Lung (tissue), 12 donors: ENCODE data around the gene YEATS2. TPM values are rescaled to one million over a fixed set of nuclear protein-coding genes. Genes with fewer than 3 reads are reported as not detected.

Experiments
- ATAC-seq: fragments of 200-7000 bp; cut with Tn5 transposase; one replicate; pipeline ENCODE4 v1.9.1; 2020; ENCODE audit warnings: moderate number of reproducible peaks; ENCODE audit not compliant: insufficient read depth, low FRiP score
- DNase-seq, 3 donors: peaks; one replicate each; pipeline ENCODE4 v3.0.0-alpha.2; 2013 to 2017
- H3K27ac ChIP-seq, 2 donors: one replicate each; pipeline ENCODE4 v1.5.1; 2013; ENCODE audit warnings: mild to moderate bottlenecking in 2 of 2, moderate library complexity in 2 of 2, control low read depth in 1 of 2, inconsistent platforms in 1 of 2, low read depth in 1 of 2, low read length in 1 of 2
- H3K27me3 ChIP-seq, 3 donors: one replicate each; pipeline ENCODE4 v1.5.1; 2013; ENCODE audit warnings: low read length in 2 of 3; ENCODE audit not compliant: control insufficient read depth in 3 of 3, insufficient read depth in 3 of 3
- H3K36me3 ChIP-seq, 4 donors: one replicate each; pipeline ENCODE4 v1.5.1; 2013; ENCODE audit warnings: low read length in 4 of 4, mild to moderate bottlenecking in 1 of 4, moderate library complexity in 1 of 4; ENCODE audit not compliant: control insufficient read depth in 4 of 4, insufficient read depth in 4 of 4
- H3K4me1 ChIP-seq, 5 donors: one replicate each; pipeline ENCODE4 v1.5.1; 2013; ENCODE audit warnings: low read length in 5 of 5, mild to moderate bottlenecking in 2 of 5, moderate library complexity in 1 of 5; ENCODE audit not compliant: control insufficient read depth in 5 of 5, insufficient read depth in 5 of 5
- H3K4me3 ChIP-seq: one replicate; pipeline ENCODE4 v1.5.1; 2013; ENCODE audit warnings: mild to moderate bottlenecking, control low read depth, moderate library complexity
- H3K9ac ChIP-seq, 2 donors: one replicate each; pipeline ENCODE4 v1.5.1; 2013; ENCODE audit warnings: low read length in 2 of 2, control low read depth in 1 of 2; ENCODE audit not compliant: insufficient read depth in 1 of 2
- H3K9me3 ChIP-seq, 4 donors: one replicate each; pipeline ENCODE4 v1.5.1; 2013; ENCODE audit warnings: low read length in 3 of 4, mild to moderate bottlenecking in 1 of 4, moderate library complexity in 1 of 4; ENCODE audit not compliant: control insufficient read depth in 4 of 4, insufficient read depth in 3 of 4
- WGBS, 2 donors: extraction: QIAGEN DNeasy Blood & Tissue Kit; methylation state at CpG; one replicate each; pipeline ENCODE4 v1.1.7; 2013; 5-methylcytosine and 5-hydroxymethylcytosine counted together
- polyA plus RNA-seq, 2 donors: library from polyadenylated mRNA; stranded (reverse); fragments of 200-250 nt; gene quantifications; one replicate each; pipeline ENCODE4 v1.2.1, GENCODE V29; 2013
- total RNA-seq, 2 donors: library from RNA; depleted of rRNA in 1 of 2; stranded (reverse); fragments of >200 nt in 1 of 2; gene quantifications; one replicate each; pipeline ENCODE4 v1.2.1, GENCODE V29; 2014 to 2021
- TF ChIP-seq, protein P1 (sequence below): IDR thresholded peaks from 2 replicates; pipeline ENCODE4 v1.5.1; 2012; ENCODE audit warnings: mild to moderate bottlenecking; ENCODE audit errors: control extremely low read depth, extremely low read depth
- donor health status: control.
- donor health status: control.
- donor health status: Bipolar disorder and iron deficiency.
- donor health status: healthy.
- donor health status: DM: yes; HTN: yes; CAD: no.

YEATS2 gene
- total and polyA plus RNA-seq, 4 donors: 9.6 to 42.9 (median 18.9) TPM

DNA sequence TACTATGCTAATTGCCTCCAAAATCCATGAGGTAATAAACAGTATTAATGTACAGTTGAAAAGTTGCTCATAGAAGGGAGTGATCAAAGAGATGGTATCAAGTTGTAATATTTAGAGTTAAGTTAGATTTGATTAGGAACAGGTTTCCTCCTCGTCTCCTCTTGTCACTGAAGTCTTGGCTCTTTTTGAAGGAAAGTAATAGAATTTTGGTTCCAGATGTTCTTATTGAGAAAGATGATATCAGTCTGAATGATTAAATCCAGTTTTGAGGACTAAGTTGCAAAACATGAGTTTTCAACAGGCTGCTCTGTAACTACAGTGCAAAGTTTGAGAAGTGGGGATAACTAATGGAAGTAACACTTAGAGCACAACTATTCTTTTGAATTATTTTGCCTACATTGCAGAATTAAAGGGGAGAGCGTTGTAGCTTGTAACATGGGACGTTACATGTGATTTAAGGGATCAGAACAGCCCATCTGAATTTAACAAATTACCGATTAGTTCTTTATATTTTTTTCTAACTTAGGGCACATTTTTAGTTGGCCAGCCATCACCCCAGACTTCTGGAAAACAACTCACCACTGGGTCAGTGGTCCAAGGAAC lies 79.5 kb downstream of the YEATS2 start:
- DNase-seq (no peak), ATAC-seq (no peak)
- Histone ChIP-seq H3K9ac (no peak overlapping the region), H3K9me3 (no peaks in the 10 kb centered on the region), H3K4me1 (no peaks in the 10 kb centered on the region), H3K27me3 (no peaks in the 10 kb centered on the region), H3K27ac (no peak overlapping the region), H3K36me3 (peaks cover 33 to 59% (median 36%) of the 10 kb centered on the region in 4 donors), H3K4me3 (no peak overlapping the region)
- 96 to 97% methylated on average over 4 of the region's 4 CpGs for WGBS, 2 donors
- TF ChIP-seq, protein P1, sequence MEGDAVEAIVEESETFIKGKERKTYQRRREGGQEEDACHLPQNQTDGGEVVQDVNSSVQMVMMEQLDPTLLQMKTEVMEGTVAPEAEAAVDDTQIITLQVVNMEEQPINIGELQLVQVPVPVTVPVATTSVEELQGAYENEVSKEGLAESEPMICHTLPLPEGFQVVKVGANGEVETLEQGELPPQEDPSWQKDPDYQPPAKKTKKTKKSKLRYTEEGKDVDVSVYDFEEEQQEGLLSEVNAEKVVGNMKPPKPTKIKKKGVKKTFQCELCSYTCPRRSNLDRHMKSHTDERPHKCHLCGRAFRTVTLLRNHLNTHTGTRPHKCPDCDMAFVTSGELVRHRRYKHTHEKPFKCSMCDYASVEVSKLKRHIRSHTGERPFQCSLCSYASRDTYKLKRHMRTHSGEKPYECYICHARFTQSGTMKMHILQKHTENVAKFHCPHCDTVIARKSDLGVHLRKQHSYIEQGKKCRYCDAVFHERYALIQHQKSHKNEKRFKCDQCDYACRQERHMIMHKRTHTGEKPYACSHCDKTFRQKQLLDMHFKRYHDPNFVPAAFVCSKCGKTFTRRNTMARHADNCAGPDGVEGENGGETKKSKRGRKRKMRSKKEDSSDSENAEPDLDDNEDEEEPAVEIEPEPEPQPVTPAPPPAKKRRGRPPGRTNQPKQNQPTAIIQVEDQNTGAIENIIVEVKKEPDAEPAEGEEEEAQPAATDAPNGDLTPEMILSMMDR: no peak

DNA sequence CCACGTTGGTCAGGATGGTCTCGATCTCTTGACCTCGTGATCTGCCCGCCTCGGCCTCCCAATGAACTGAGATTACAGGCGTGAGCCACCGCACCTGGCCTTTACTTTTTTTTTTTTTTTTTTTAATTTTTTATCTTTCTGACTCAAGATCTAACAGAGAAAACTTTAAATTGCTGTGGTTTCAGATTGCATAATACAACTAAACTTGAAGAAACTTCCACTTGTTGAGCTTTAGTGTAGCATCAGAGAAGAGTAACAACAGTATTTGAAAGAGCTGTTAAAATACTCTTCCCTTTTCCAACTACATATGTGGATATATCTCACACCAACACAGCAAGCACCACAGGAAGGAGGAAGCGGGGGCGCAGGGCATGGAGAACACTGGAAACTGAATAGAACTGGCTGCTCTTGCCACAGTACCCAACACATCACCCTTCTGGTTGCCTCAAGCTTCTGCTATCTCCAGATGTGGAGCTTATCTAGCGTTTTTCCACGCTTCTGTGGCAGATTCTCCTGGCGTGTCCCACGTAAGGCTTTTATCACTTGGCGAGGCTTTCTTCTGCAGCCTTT lies 82.4 kb downstream of the YEATS2 start:
- no peaks in the 10 kb centered on the region for H3K4me1 ChIP-seq
- H3K27ac ChIP-seq: no peak overlapping the region
- no peaks in the 10 kb centered on the region for H3K9me3 ChIP-seq
- TF ChIP-seq, protein P1: no peak
- peaks cover 24 to 45% (median 26%) of the 10 kb centered on the region in 4 donors for H3K36me3 ChIP-seq
- DNase-seq: no peak
- 34 to 77% methylated on average over 14 of the region's 14 CpGs for WGBS, 2 donors
- H3K9ac ChIP-seq: no peak overlapping the region
- no peaks in the 10 kb centered on the region for H3K27me3 ChIP-seq
- H3K4me3 ChIP-seq: no peak overlapping the region
- no peak for ATAC-seq

DNA sequence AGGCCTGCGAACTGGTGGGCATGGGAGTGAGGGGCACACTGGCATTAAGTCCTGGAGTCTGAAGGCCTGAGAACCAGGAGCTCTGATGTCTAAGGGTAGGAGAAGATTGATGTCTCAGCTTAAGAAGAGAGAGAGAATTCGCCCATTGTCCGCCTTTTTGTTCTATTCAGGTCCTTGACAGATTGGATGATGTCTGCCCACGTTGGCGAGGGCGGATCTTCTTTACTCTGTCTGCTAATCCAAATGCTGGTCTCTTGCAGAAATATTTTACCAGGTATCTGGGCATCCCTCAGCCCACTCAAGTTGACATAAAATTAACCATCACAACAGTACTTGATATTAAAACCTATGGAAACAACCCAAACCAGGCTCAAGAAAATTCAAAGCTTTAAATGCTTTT lies 83.6 kb downstream of the YEATS2 start:
- no peak for ATAC-seq
- 93 to 97% methylated on average over 6 of the region's 6 CpGs for WGBS, 2 donors
- TF ChIP-seq, protein P1: no peak

More for the DNA sequence above, 83.6 kb downstream of the YEATS2 start:
- Histone ChIP-seq H3K36me3 (peaks cover 27 to 42% (median 29%) of the 10 kb centered on the region in 4 donors), H3K27me3 (no peaks in the 10 kb centered on the region), H3K4me1 (no peaks in the 10 kb centered on the region), H3K9me3 (no peaks in the 10 kb centered on the region), H3K9ac (no peak overlapping the region), H3K27ac (no peak overlapping the region), H3K4me3 (no peak overlapping the region)
- DNase-seq: no peak
